ENCODE measurements around the gene COMMD4. TPM values are rescaled to one million over a fixed set of nuclear protein-coding genes. Genes with fewer than 3 reads are reported as not detected.

The COMMD4 gene
- total and polyA plus RNA-seq, 2 of the 8 experiments (the other 6 are each of a cell fraction or from before 2014, with no cell fraction given), result 131 to 236 TPM

- no peak for TF ChIP-seq ATF3 (IDR thresholded peaks at IDR 0.05; ENCODE audit: insufficient read depth, low read depth, low read length)
- no peak for TF ChIP-seq NANOG (IDR thresholded peaks at IDR 0.05; ENCODE audit: insufficient read depth, low read depth, low read length, poor library complexity, severe bottlenecking)
- no peak for TF ChIP-seq TAF1 (IDR thresholded peaks at IDR 0.05; ENCODE audit: low read depth, low read length)
- TF ChIP-seq CHD1 (IDR thresholded peaks at IDR 0.05; ENCODE audit: low read depth, low read length), result no peak
- no peak for TF ChIP-seq SAP30 (IDR thresholded peaks at IDR 0.05; ENCODE audit: insufficient read depth, insufficient replicate concordance, low read length)
- TF ChIP-seq MAFK (IDR thresholded peaks at IDR 0.05; ENCODE audit: low read depth, low read length), result no peak
These were observed 22.3 kb downstream of the COMMD4 start (continued) for GRCh38 chr15:75357976-75358673.
